Measurements from ENCODE around the gene RNASET2.
A peak's percentile ranks its signal among the peaks of the same experiment; 100 is the strongest.

DNA sequence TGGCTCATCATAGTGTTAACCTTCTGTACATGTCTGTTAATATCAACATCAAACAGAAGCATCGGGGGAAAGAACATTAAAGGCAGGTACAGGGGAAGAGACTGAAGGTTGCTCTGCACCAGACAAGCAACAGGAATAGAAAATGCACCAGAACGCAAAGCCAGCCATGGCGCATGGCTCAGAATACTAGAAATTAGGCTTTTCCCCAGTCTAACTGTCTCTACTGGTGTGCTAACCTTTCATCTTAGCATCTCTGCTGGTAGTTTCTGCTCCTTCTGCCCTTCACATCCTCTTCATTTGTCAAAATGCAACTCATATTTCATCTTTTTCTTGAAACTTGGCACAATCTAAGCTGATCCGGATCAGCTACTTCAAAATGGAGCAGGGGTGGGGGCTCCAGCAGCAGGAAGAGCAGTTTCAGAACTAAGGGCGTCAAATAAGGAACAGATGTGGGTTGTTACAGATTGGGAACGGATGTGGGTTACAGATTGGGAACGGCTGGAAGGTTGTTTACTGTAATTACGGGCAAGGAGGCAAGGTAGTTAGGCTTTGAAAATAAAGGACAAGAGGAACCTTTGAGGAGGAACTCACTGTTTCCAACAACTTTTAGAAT, 13.1 kb upstream of the RNASET2 start:
- TF ChIP-seq, protein P1, sequence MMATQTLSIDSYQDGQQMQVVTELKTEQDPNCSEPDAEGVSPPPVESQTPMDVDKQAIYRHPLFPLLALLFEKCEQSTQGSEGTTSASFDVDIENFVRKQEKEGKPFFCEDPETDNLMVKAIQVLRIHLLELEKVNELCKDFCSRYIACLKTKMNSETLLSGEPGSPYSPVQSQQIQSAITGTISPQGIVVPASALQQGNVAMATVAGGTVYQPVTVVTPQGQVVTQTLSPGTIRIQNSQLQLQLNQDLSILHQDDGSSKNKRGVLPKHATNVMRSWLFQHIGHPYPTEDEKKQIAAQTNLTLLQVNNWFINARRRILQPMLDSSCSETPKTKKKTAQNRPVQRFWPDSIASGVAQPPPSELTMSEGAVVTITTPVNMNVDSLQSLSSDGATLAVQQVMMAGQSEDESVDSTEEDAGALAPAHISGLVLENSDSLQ (IDR thresholded peaks at IDR 0.05), result no peak
- no peak for TF ChIP-seq FOXM1 (IDR thresholded peaks at IDR 0.05; ENCODE audit: borderline replicate concordance)
- TF ChIP-seq FOXK2 (IDR thresholded peaks at IDR 0.05), result no peak
- TF ChIP-seq TARDBP (IDR thresholded peaks at IDR 0.05), result no peak
- no peak for TF ChIP-seq FOXA1 (IDR thresholded peaks at IDR 0.05)
- TF ChIP-seq HDGF (IDR thresholded peaks at IDR 0.05; ENCODE audit: borderline replicate concordance), result no peak
- TF ChIP-seq SP1 (IDR thresholded peaks at IDR 0.05), result no peak
- no peak for TF ChIP-seq NFRKB (IDR thresholded peaks at IDR 0.05)
- TF ChIP-seq ELF4 (IDR thresholded peaks at IDR 0.05), result no peak
- no peak for TF ChIP-seq ARNT (IDR thresholded peaks at IDR 0.05)
- no peak for TF ChIP-seq BHLHE40 (IDR thresholded peaks at IDR 0.05; ENCODE audit: borderline replicate concordance)
- TF ChIP-seq L3MBTL2 (conservative IDR thresholded peaks at IDR 0.05), result 0 out of 2 replicates have a peak, but pooled peaks have one; percentile 16
- no peak for TF ChIP-seq ZNF384 (IDR thresholded peaks at IDR 0.05)
- TF ChIP-seq SUZ12 (IDR thresholded peaks at IDR 0.05), result no peak
